HepG2 (cell line): ENCODE data around the gene CREBRF. TPM values are rescaled to one million over a fixed set of nuclear protein-coding genes. Genes with fewer than 3 reads are reported as not detected.
A peak's percentile ranks its signal among the peaks of the same experiment; 100 is the strongest.

Experiments used
- BORCS8-MEF2B ChIP-seq: sonication (generic); formaldehyde crosslinking; IDR thresholded peaks from 2 replicates; pipeline ENCODE4 v1.8.0; 2022; ENCODE audit warnings: mild to moderate bottlenecking, missing genetic modification reagents
- CTCF ChIP-seq: sonication (generic); formaldehyde crosslinking; IDR thresholded peaks from 2 replicates; pipeline ENCODE4 v1.5.0; 2020; ENCODE audit warnings: mild to moderate bottlenecking, missing genetic modification reagents, moderate library complexity
- ELF1 ChIP-seq: sonication (generic); formaldehyde crosslinking; IDR thresholded peaks from 2 replicates; pipeline ENCODE4 v1.4.0; 2020; ENCODE audit warnings: missing genetic modification reagents
- GTF2F1 ChIP-seq: fragments of 150-350 bp; IDR thresholded peaks from 2 replicates; pipeline ENCODE4 v1.6.1; 2014; ENCODE audit warnings: low read length
- KDM2A ChIP-seq: sonication (generic); formaldehyde crosslinking; IDR thresholded peaks from 2 replicates; pipeline ENCODE4 v1.4.0; 2020; ENCODE audit warnings: low read depth, missing genetic modification reagents, borderline replicate concordance
- MNT ChIP-seq: fragments of 450-650 bp; IDR thresholded peaks from 2 replicates; pipeline ENCODE4 v1.6.1; 2016
- MYNN ChIP-seq: sonication (generic); formaldehyde crosslinking; IDR thresholded peaks from 2 replicates; pipeline ENCODE4 v1.4.0; 2020; ENCODE audit warnings: mild to moderate bottlenecking, low read depth, missing genetic modification reagents
- NONO ChIP-seq, 2 experiments: fragments of 450-650 bp in 1 of 2; sonication (generic) in 1 of 2; formaldehyde crosslinking in 1 of 2; IDR thresholded peaks in 1 of 2; conservative IDR thresholded peaks in 1 of 2; 2 replicates each; pipeline versions ENCODE4 v1.6.1 to v1.8.0; 2017 to 2022; ENCODE audit warnings: mild to moderate bottlenecking in 1 of 2, missing genetic modification reagents in 1 of 2, moderate library complexity in 1 of 2
- NR2F6 ChIP-seq, 2 experiments: IDR thresholded peaks; 2 replicates each; pipeline ENCODE4 v1.6.1; 2016; ENCODE audit warnings: antibody characterized with exemption in 1 of 2, mild to moderate bottlenecking in 1 of 2
- ONECUT2 ChIP-seq: sonication (generic); formaldehyde crosslinking; IDR thresholded peaks from 2 replicates; pipeline ENCODE4 v1.4.0; 2020; ENCODE audit warnings: missing genetic modification reagents
- POGZ ChIP-seq: sonication (generic); formaldehyde crosslinking; IDR thresholded peaks from 2 replicates; pipeline ENCODE4 v1.4.0; 2020; ENCODE audit warnings: mild to moderate bottlenecking, missing genetic modification reagents
- SIN3A ChIP-seq: IDR thresholded peaks from 2 replicates; pipeline ENCODE4 v1.6.1; 2011; ENCODE audit warnings: low read depth, mild to moderate bottlenecking, control low read depth, low read length, borderline replicate concordance
- SOX13 ChIP-seq, 3 experiments: fragments of 450-650 bp in 1 of 3; sonication (generic) in 1 of 3; formaldehyde crosslinking in 1 of 3; IDR thresholded peaks in 2 of 3; conservative IDR thresholded peaks in 1 of 3; 2 replicates each; pipeline versions ENCODE4 v1.5.0 to v1.6.1; 2016 to 2020; ENCODE audit warnings: antibody characterized with exemption in 1 of 3, mild to moderate bottlenecking in 1 of 3, missing compliant biosample characterization in 1 of 3, missing genetic modification reagents in 1 of 3, moderate library complexity in 1 of 3
- SOX6 ChIP-seq, 2 experiments: fragments of 450-650 bp in 1 of 2; sonication (generic) in 1 of 2; formaldehyde crosslinking in 1 of 2; IDR thresholded peaks; 2 replicates each; pipeline versions ENCODE4 v1.4.0 to v1.6.1; 2017 to 2020; ENCODE audit warnings: antibody characterized with exemption in 1 of 2, mild to moderate bottlenecking in 1 of 2, missing genetic modification reagents in 1 of 2
- STAG1 ChIP-seq: sonication (generic); formaldehyde crosslinking; IDR thresholded peaks from 2 replicates; pipeline ENCODE4 v1.4.0; 2020; ENCODE audit warnings: missing genetic modification reagents
- U2AF1 ChIP-seq: fragments of 200-400 bp; formaldehyde crosslinking; optimal IDR thresholded peaks from 2 replicates; pipeline ENCODE3; 2017; ENCODE audit warnings: mild to moderate bottlenecking, low read depth, low read length
- XRCC5 ChIP-seq: fragments of 200-400 bp; formaldehyde crosslinking; optimal IDR thresholded peaks from 2 replicates; pipeline ENCODE3; 2017; ENCODE audit warnings: mild to moderate bottlenecking, low read length
- ZFP62 ChIP-seq: sonication (generic); formaldehyde crosslinking; IDR thresholded peaks from 2 replicates; pipeline ENCODE4 v1.4.0; 2020; ENCODE audit warnings: missing genetic modification reagents
- ZNF121 ChIP-seq: sonication (generic); formaldehyde crosslinking; IDR thresholded peaks from 2 replicates; pipeline ENCODE4 v1.5.0; 2020; ENCODE audit warnings: mild to moderate bottlenecking, missing genetic modification reagents
- ZNF3 ChIP-seq: IDR thresholded peaks from 2 replicates; pipeline ENCODE4 v1.7.0; 2017; ENCODE audit warnings: inconsistent platforms
- ZNF33A ChIP-seq: sonication (generic); formaldehyde crosslinking; IDR thresholded peaks from 2 replicates; pipeline ENCODE4 v1.5.1; 2020; ENCODE audit warnings: missing genetic modification reagents, mild to moderate bottlenecking, moderate library complexity, borderline replicate concordance
- ZNF33B ChIP-seq: sonication (generic); formaldehyde crosslinking; IDR thresholded peaks from 2 replicates; pipeline ENCODE4 v1.5.1; 2020; ENCODE audit warnings: mild to moderate bottlenecking, missing genetic modification reagents
- ZNF512 ChIP-seq: sonication (generic); formaldehyde crosslinking; IDR thresholded peaks from 2 replicates; pipeline ENCODE4 v1.4.0; 2020; ENCODE audit warnings: mild to moderate bottlenecking, missing genetic modification reagents
- ZNF761 ChIP-seq: sonication (generic); formaldehyde crosslinking; conservative IDR thresholded peaks from 2 replicates; pipeline ENCODE4 v1.4.0; 2020; ENCODE audit warnings: mild to moderate bottlenecking, missing genetic modification reagents
- polyA plus RNA-seq, 8 experiments: library from polyadenylated mRNA; depleted of rRNA in 3 of 8; stranded (reverse) in 7 of 8; unstranded in 1 of 8; fragments of >200 nt; fragmentation: Illumina TruSeq in 4 of 8; extraction: Trizol in 4 of 8; gene quantifications; 2 replicates each; pipeline versions ENCODE4 v1.2.1 to v1.2.3, GENCODE V29; 2011 to 2016; ENCODE audit warnings: low read depth in 4 of 8, missing spikeins in 1 of 8, mixed read lengths in 1 of 8; ENCODE audit not compliant: insufficient read depth in 1 of 8
- total RNA-seq, 5 experiments: library from RNA; depleted of rRNA; stranded (reverse); fragments of >200 nt; fragmentation: Illumina TruSeq; extraction: Trizol; gene quantifications; 2 replicates each; pipeline ENCODE4 v1.2.3, GENCODE V29; 2016; ENCODE audit warnings: low read depth in 1 of 5

Gene CREBRF
- total and polyA plus RNA-seq, 2 of the 13 experiments (the other 11 are each of a cell fraction or from before 2014, with no cell fraction given), result 4.5 to 10.2 TPM

- TF ChIP-seq ZFP62 (CRISPR knock-in tag), result no peak
- TF ChIP-seq ZNF761 (CRISPR knock-in tag), result no peak
- no peak for TF ChIP-seq ZNF33A (CRISPR knock-in tag)
- no peak for TF ChIP-seq ZNF33B (CRISPR knock-in tag)
- TF ChIP-seq MNT, result no peak
- TF ChIP-seq ZNF121 (CRISPR knock-in tag), result peak; percentile 81
- TF ChIP-seq ZNF3, result no peak
- no peak for TF ChIP-seq NONO (IDR thresholded peaks at IDR 0.05)
- TF ChIP-seq NONO (CRISPR knock-in tag; conservative IDR thresholded peaks at IDR 0.05), result no peak
- no peak for TF ChIP-seq ZNF512 (CRISPR knock-in tag)
- no peak for TF ChIP-seq BORCS8-MEF2B (CRISPR knock-in tag)
- TF ChIP-seq XRCC5, result peak; percentile 41
- no peak for TF ChIP-seq SIN3A
- TF ChIP-seq GTF2F1, result no peak
- TF ChIP-seq SOX13 (IDR thresholded peaks at IDR 0.05), result no peak
- TF ChIP-seq SOX13 (CRISPR knock-in tag; conservative IDR thresholded peaks at IDR 0.05 in 1 of 2, IDR thresholded peaks at IDR 0.05 in 1 of 2), result 0 out of 4 replicates have a peak, but pooled peaks of 1 of the 2 experiments have one; percentile 19
- no peak for TF ChIP-seq NR2F6 (IDR thresholded peaks at IDR 0.05)
- no peak for TF ChIP-seq NR2F6 (CRISPR knock-in tag; IDR thresholded peaks at IDR 0.05)
- TF ChIP-seq KDM2A, result peak; percentile 37; the same call in 1 of the 2 replicates
- TF ChIP-seq STAG1, result peak; percentile 88
- no peak for TF ChIP-seq ONECUT2 (CRISPR knock-in tag)
- peak; percentile 90 for TF ChIP-seq CTCF (CRISPR knock-in tag)
- TF ChIP-seq U2AF1, result no peak
- peak; percentile 44 for TF ChIP-seq ELF1 (CRISPR knock-in tag)
- no peak for TF ChIP-seq SOX6 (IDR thresholded peaks at IDR 0.05)
- TF ChIP-seq SOX6 (CRISPR knock-in tag; IDR thresholded peaks at IDR 0.05), result no peak
- TF ChIP-seq MYNN (CRISPR knock-in tag), result no peak
- TF ChIP-seq POGZ (CRISPR knock-in tag), result no peak
These were observed 45.3 kb upstream of the CREBRF start (continued) for GRCh38 chr5:173010547-173011464.
